SK-N-SH treated with all-trans-retinoic acid at 6 μM for 48 hours (cell line): Measurements from ENCODE around the gene KCNJ16.
A peak's percentile ranks its signal among the peaks of the same experiment; 100 is the strongest.

Source experiments
- ATAC-seq: fragments of 200-7000 bp; cut with Tn5 transposase; 3 replicates; pipeline ENCODE4 v1.9.1; 2020; ENCODE audit warnings: mild to moderate bottlenecking, moderate library complexity
- ARNTL ChIP-seq: fragments of 450-650 bp; formaldehyde crosslinking; IDR thresholded peaks from 2 replicates; pipeline ENCODE4 v1.5.0; 2020; ENCODE audit warnings: low read depth, mild to moderate bottlenecking, moderate library complexity, borderline replicate concordance
- BACH2 ChIP-seq: fragments of 250-450 bp; sonication (Bioruptor Pico); IDR thresholded peaks from 2 replicates; pipeline ENCODE4 v1.9.0; 2021; ENCODE audit warnings: mild to moderate bottlenecking, borderline replicate concordance
- CREB5 ChIP-seq: fragments of 250-450 bp; sonication (Bioruptor Pico); IDR thresholded peaks from 2 replicates; pipeline ENCODE4 v1.5.1; 2020; ENCODE audit warnings: low read depth, mild to moderate bottlenecking, moderate library complexity
- CSDC2 ChIP-seq: fragments of 250-450 bp; sonication (Bioruptor Pico); IDR thresholded peaks from 2 replicates; pipeline ENCODE4 v1.5.0; 2020; ENCODE audit warnings: mild to moderate bottlenecking, moderate library complexity
- CSRNP3 ChIP-seq: fragments of 250-450 bp; sonication (Bioruptor Pico); IDR thresholded peaks from 2 replicates; pipeline ENCODE4 v1.5.1; 2021; ENCODE audit warnings: mild to moderate bottlenecking, moderate library complexity
- ESRRG ChIP-seq: fragments of 250-450 bp; sonication (Bioruptor Pico); IDR thresholded peaks from 2 replicates; pipeline ENCODE4 v1.6.1; 2021; ENCODE audit warnings: mild to moderate bottlenecking
- GLIS3 ChIP-seq: fragments of 250-450 bp; sonication (Bioruptor Pico); IDR thresholded peaks from 2 replicates; pipeline ENCODE4 v1.5.0; 2020; ENCODE audit warnings: mild to moderate bottlenecking, moderate library complexity
- ISL1 ChIP-seq: fragments of 250-450 bp; sonication (Bioruptor Pico); IDR thresholded peaks from 2 replicates; pipeline ENCODE4 v2.1.2; 2022; ENCODE audit warnings: mild to moderate bottlenecking, moderate library complexity
- OSR1 ChIP-seq: fragments of 250-450 bp; sonication (Bioruptor Pico); IDR thresholded peaks from 2 replicates; pipeline ENCODE4 v1.8.0; 2022; ENCODE audit warnings: moderate library complexity, mild to moderate bottlenecking, inconsistent platforms
- PATZ1 ChIP-seq: fragments of 250-450 bp; sonication (Bioruptor Pico); IDR thresholded peaks from 2 replicates; pipeline ENCODE4 v1.8.0; 2020; ENCODE audit warnings: mild to moderate bottlenecking, moderate library complexity, borderline replicate concordance
- POU6F1 ChIP-seq: fragments of 250-450 bp; sonication (Bioruptor Pico); IDR thresholded peaks from 2 replicates; pipeline ENCODE4 v1.8.0; 2021; ENCODE audit warnings: low read depth, mild to moderate bottlenecking, moderate library complexity, borderline replicate concordance
- PPARA ChIP-seq: fragments of 250-450 bp; sonication (Bioruptor Pico); IDR thresholded peaks from 2 replicates; pipeline ENCODE4 v1.5.0; 2020; ENCODE audit warnings: mild to moderate bottlenecking, borderline replicate concordance
- SNAI2 ChIP-seq: fragments of 250-450 bp; sonication (Bioruptor Pico); IDR thresholded peaks from 2 replicates; pipeline ENCODE4 v1.5.0; 2020; ENCODE audit warnings: mild to moderate bottlenecking, moderate library complexity
- TCF4 ChIP-seq: fragments of 250-450 bp; sonication (Bioruptor Pico); IDR thresholded peaks from 2 replicates; pipeline ENCODE4 v1.8.0; 2021; ENCODE audit warnings: mild to moderate bottlenecking, moderate library complexity, borderline replicate concordance
- TOX ChIP-seq: fragments of 250-450 bp; sonication (Bioruptor Pico); IDR thresholded peaks from 2 replicates; pipeline ENCODE4 v1.8.0; 2021; ENCODE audit warnings: mild to moderate bottlenecking, moderate library complexity, borderline replicate concordance
- TSHZ2 ChIP-seq: fragments of 250-450 bp; sonication (Bioruptor Pico); IDR thresholded peaks from 2 replicates; pipeline ENCODE4 v1.5.0; 2020; ENCODE audit warnings: mild to moderate bottlenecking, moderate library complexity
- ZC3H10 ChIP-seq: fragments of 250-450 bp; sonication (Bioruptor Pico); IDR thresholded peaks from 2 replicates; pipeline ENCODE4 v1.5.1; 2021; ENCODE audit warnings: mild to moderate bottlenecking, moderate library complexity
- ZFP3 ChIP-seq: fragments of 250-450 bp; sonication (Bioruptor Pico); IDR thresholded peaks from 2 replicates; pipeline ENCODE4 v1.5.0; 2020; ENCODE audit warnings: mild to moderate bottlenecking, moderate library complexity
- ZFP30 ChIP-seq: fragments of 450-650 bp; formaldehyde crosslinking; IDR thresholded peaks from 2 replicates; pipeline ENCODE4 v1.5.0; 2022; ENCODE audit warnings: mild to moderate bottlenecking, moderate library complexity
- ZNF70 ChIP-seq: fragments of 450-650 bp; formaldehyde crosslinking; IDR thresholded peaks from 2 replicates; pipeline ENCODE4 v1.5.0; 2020; ENCODE audit warnings: mild to moderate bottlenecking, moderate library complexity
- ZNF8 ChIP-seq: fragments of 450-650 bp; formaldehyde crosslinking; IDR thresholded peaks from 2 replicates; pipeline ENCODE4 v1.5.0; 2020; ENCODE audit warnings: mild to moderate bottlenecking, moderate library complexity

Gene KCNJ16

GRCh38 chr17:70136131-70136530, 61.1 kb downstream of the KCNJ16 start:
- ATAC-seq, result no peak
- TF ChIP-seq ZC3H10 (CRISPR knock-in tag), result no peak
- no peak for TF ChIP-seq PATZ1
- TF ChIP-seq CSDC2, result no peak
- TF ChIP-seq ESRRG (CRISPR knock-in tag), result no peak
- no peak for TF ChIP-seq CSRNP3
- no peak for TF ChIP-seq ZFP3
- no peak for TF ChIP-seq TOX (CRISPR knock-in tag)
- TF ChIP-seq TCF4, result no peak
- TF ChIP-seq ZFP30, result no peak
- TF ChIP-seq CREB5, result no peak
- no peak for TF ChIP-seq SNAI2 (CRISPR knock-in tag)
- TF ChIP-seq PPARA (CRISPR knock-in tag), result no peak
- TF ChIP-seq BACH2 (CRISPR knock-in tag), result no peak
- no peak for TF ChIP-seq OSR1 (CRISPR knock-in tag)

- TF ChIP-seq ZFP30 (no peak), ZC3H10 (CRISPR knock-in tag) (no peak), ESRRG (CRISPR knock-in tag) (no peak), ARNTL (CRISPR knock-in tag) (no peak)
- TF ChIP-seq, all 23 proteins: peak for 0
- peak; percentile 74 for ATAC-seq
Observed at GRCh38 chr17:70137451-70138230, 62.6 kb downstream of the KCNJ16 start.

- TF ChIP-seq POU6F1 (CRISPR knock-in tag) (no peak), ZNF8 (no peak), OSR1 (CRISPR knock-in tag) (no peak), PPARA (CRISPR knock-in tag) (no peak), TOX (CRISPR knock-in tag) (peak; percentile 68), ISL1 (CRISPR knock-in tag) (peak; percentile 37), BACH2 (CRISPR knock-in tag) (no peak), PATZ1 (no peak), ZNF70 (no peak), CSDC2 (no peak)
- ATAC-seq, result peak; percentile 73
Observed at GRCh38 chr17:70138291-70138865, 63.4 kb downstream of the KCNJ16 start.

- no peak for ATAC-seq
- TF ChIP-seq ZC3H10 (CRISPR knock-in tag), result no peak
- TF ChIP-seq CSDC2, result no peak
- TF ChIP-seq POU6F1 (CRISPR knock-in tag), result no peak
- no peak for TF ChIP-seq OSR1 (CRISPR knock-in tag)
- no peak for TF ChIP-seq PPARA (CRISPR knock-in tag)
- TF ChIP-seq GLIS3 (CRISPR knock-in tag), result no peak
- no peak for TF ChIP-seq TSHZ2
- no peak for TF ChIP-seq SNAI2 (CRISPR knock-in tag)
- no peak for TF ChIP-seq ESRRG (CRISPR knock-in tag)
- no peak for TF ChIP-seq ISL1 (CRISPR knock-in tag)
Observed at GRCh38 chr17:70139449-70139993, 64.5 kb downstream of the KCNJ16 start.
